ENCODE data around the gene RHNO1. TPM values are rescaled to one million over a fixed set of nuclear protein-coding genes. Genes with fewer than 3 reads are reported as not detected.

Gene RHNO1
- total and polyA plus RNA-seq, 2 of the 4 experiments (the other 2 are of a cell fraction), result 26.1 to 30.6 TPM

DNA sequence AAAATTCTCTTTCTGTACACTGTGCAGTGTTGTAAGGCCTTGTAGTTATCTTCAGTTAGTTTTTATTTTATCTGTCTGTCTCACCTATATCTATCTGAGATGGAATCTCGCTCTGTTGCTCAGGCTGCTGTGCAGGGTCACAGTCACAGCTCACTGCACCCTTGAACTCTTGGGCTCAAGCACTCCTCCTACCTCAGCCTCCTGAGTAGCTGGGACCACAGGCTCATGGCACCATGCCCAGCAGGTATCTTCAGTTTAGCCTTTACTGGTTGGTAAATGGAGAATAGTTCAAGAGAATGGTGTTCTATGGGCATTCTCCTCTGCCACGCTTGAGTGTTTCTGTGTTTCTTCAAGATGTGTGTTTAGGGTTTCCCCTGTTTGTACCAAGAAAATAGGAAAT, 27.2 kb downstream of the RHNO1 start:
- CTCF ChIA-PET, result no interaction called here
- intact Hi-C loops (cut with micrococcal nuclease) (no loop called here), dilution Hi-C loops (cut with HindIII; ENCODE audit: low sequenced_read_pairs, unreplicated experiment) (no loop called here), in situ Hi-C loops (cut with MboI; ENCODE audit: low sequenced_read_pairs) (no loop called here)
- Histone ChIP-seq H4K5ac (ENCODE audit: low read depth, low read length) (no peak overlapping the region), H3K9ac (ENCODE audit: low read depth, low read length) (no peak overlapping the region), H4K8ac (ENCODE audit: low read depth in 2 of 2, low read length in 2 of 2) (no peak overlapping the region), H4K20me1 (ENCODE audit: insufficient read depth, low read length) (peaks cover 30% of the 10 kb centered on the region), H2AK5ac (ENCODE audit: low read depth, low read length) (no peak overlapping the region), H3K27me3 (ENCODE audit: control insufficient read depth, insufficient read depth, low read length) (no peaks in the 10 kb centered on the region), H4K91ac (ENCODE audit: insufficient read depth, low read depth, low read length) (no peak overlapping the region), H2AFZ (replicated peaks; ENCODE audit: low read length, poor library complexity) (no peak overlapping the region), H3K36me3 (ENCODE audit: control insufficient read depth, insufficient read depth, low read length) (no peaks in the 10 kb centered on the region), H3K23ac (ENCODE audit: low read depth, low read length) (no peak overlapping the region), H3K9me1 (ENCODE audit: insufficient read depth, low read length) (peaks cover 7% of the 10 kb centered on the region; the same call in 1 of the 2 replicates), H3K56ac (ENCODE audit: extremely low read depth, insufficient read depth, low read length) (no peak overlapping the region), H3K4me3 (ENCODE audit: insufficient read depth, low read depth, low read length) (no peak overlapping the region), H3K9me3 (ENCODE audit: control insufficient read depth, insufficient read depth, low read length) (no peaks in the 10 kb centered on the region), H3K79me1 (ENCODE audit: low read depth in 1 of 2, low read length in 2 of 2) (peaks cover 26 to 60% of the 10 kb centered on the region in 2 experiments), H2BK20ac (ENCODE audit: low read depth, low read length) (no peak overlapping the region), H2BK5ac (ENCODE audit: low read depth, low read length, poor library complexity, severe bottlenecking) (no peak overlapping the region), H3K4me1 (ENCODE audit: control insufficient read depth, insufficient read depth, low read length) (no peaks in the 10 kb centered on the region), H3K18ac (ENCODE audit: low read depth, low read length) (no peak overlapping the region), H3K4ac (ENCODE audit: low read depth, low read length) (no peak overlapping the region), H2BK15ac (ENCODE audit: low read depth, low read length) (no peak overlapping the region), H2AK9ac (replicated peaks; ENCODE audit: low read depth, low read length, poor library complexity) (peak overlapping the region; percentile 78), H3K27ac (ENCODE audit: insufficient read depth, low read length) (no peak overlapping the region), H3K14ac (replicated peaks; ENCODE audit: low read depth, low read length) (no peak overlapping the region), H3K4me2 (ENCODE audit: low read depth, low read length) (no peak overlapping the region), H2BK120ac (ENCODE audit: low read depth, low read length) (no peak overlapping the region)
- no peak for TF ChIP-seq CEBPB (IDR thresholded peaks at IDR 0.05; ENCODE audit: low read depth, low read length)
- TF ChIP-seq CHD1 (IDR thresholded peaks at IDR 0.05; ENCODE audit: low read depth, low read length), result no peak
- TF ChIP-seq, protein P1, sequence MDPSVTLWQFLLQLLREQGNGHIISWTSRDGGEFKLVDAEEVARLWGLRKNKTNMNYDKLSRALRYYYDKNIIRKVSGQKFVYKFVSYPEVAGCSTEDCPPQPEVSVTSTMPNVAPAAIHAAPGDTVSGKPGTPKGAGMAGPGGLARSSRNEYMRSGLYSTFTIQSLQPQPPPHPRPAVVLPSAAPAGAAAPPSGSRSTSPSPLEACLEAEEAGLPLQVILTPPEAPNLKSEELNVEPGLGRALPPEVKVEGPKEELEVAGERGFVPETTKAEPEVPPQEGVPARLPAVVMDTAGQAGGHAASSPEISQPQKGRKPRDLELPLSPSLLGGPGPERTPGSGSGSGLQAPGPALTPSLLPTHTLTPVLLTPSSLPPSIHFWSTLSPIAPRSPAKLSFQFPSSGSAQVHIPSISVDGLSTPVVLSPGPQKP (IDR thresholded peaks at IDR 0.05; ENCODE audit: borderline replicate concordance, low read depth, low read length), result no peak
- no peak for TF ChIP-seq RAD21 (IDR thresholded peaks at IDR 0.05; ENCODE audit: low read length)
- no peak for TF ChIP-seq MAFK (IDR thresholded peaks at IDR 0.05; ENCODE audit: low read depth, low read length)
- TF ChIP-seq, protein P2, sequence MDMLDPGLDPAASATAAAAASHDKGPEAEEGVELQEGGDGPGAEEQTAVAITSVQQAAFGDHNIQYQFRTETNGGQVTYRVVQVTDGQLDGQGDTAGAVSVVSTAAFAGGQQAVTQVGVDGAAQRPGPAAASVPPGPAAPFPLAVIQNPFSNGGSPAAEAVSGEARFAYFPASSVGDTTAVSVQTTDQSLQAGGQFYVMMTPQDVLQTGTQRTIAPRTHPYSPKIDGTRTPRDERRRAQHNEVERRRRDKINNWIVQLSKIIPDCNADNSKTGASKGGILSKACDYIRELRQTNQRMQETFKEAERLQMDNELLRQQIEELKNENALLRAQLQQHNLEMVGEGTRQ (IDR thresholded peaks at IDR 0.05; ENCODE audit: low read depth, low read length), result no peak
- TF ChIP-seq, protein P3, sequence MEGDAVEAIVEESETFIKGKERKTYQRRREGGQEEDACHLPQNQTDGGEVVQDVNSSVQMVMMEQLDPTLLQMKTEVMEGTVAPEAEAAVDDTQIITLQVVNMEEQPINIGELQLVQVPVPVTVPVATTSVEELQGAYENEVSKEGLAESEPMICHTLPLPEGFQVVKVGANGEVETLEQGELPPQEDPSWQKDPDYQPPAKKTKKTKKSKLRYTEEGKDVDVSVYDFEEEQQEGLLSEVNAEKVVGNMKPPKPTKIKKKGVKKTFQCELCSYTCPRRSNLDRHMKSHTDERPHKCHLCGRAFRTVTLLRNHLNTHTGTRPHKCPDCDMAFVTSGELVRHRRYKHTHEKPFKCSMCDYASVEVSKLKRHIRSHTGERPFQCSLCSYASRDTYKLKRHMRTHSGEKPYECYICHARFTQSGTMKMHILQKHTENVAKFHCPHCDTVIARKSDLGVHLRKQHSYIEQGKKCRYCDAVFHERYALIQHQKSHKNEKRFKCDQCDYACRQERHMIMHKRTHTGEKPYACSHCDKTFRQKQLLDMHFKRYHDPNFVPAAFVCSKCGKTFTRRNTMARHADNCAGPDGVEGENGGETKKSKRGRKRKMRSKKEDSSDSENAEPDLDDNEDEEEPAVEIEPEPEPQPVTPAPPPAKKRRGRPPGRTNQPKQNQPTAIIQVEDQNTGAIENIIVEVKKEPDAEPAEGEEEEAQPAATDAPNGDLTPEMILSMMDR (conservative IDR thresholded peaks at IDR 0.05; ENCODE audit: low read depth, low read length), result no peak
- TF ChIP-seq NFE2L2 (IDR thresholded peaks at IDR 0.05; ENCODE audit: low read depth, low read length), result no peak
- TF ChIP-seq RFX5 (IDR thresholded peaks at IDR 0.05; ENCODE audit: low read depth, low read length), result no peak
- TF ChIP-seq MAZ (IDR thresholded peaks at IDR 0.05; ENCODE audit: borderline replicate concordance, low read depth, low read length), result no peak
- no peak for TF ChIP-seq POLR2A (IDR thresholded peaks at IDR 0.05; ENCODE audit: low read depth, low read length)
- TF ChIP-seq SMC3 (IDR thresholded peaks at IDR 0.05; ENCODE audit: low read depth, low read length), result no peak
- TF ChIP-seq FOS (IDR thresholded peaks at IDR 0.05; ENCODE audit: low read depth, low read length), result no peak
- TF ChIP-seq BHLHE40 (IDR thresholded peaks at IDR 0.05; ENCODE audit: low read depth, low read length), result no peak
- no peak for TF ChIP-seq MXI1 (IDR thresholded peaks at IDR 0.05; ENCODE audit: borderline replicate concordance, low read depth, low read length)
- POLR2A ChIA-PET (ENCODE audit: unreplicated experiment), result no interaction called here
- no TSS peak for BruUV-seq (replicated peaks)
- no CpG with 5 or more reads among the region's 2 CpGs for WGBS, 2 experiments (ENCODE audit: extremely low coverage in 2 of 2, insufficient read length in 1 of 2)
- ATAC-seq (ENCODE audit: low read depth) (no peak), DNase-seq (no peak)

Measured in IMR-90 (cell line).